BE2C (cell line): ENCODE data around the gene IFI44.

ENCODE experiments used
- DNase-seq: peaks from one replicate; pipeline ENCODE4 v3.0.0-alpha.2; 2020
- H3K27me3 ChIP-seq: fragments of 250-450 bp; sonication (Bioruptor Pico); 2 replicates; pipeline ENCODE4 v1.5.1; 2020; ENCODE audit warnings: mild to moderate bottlenecking
- H3K36me3 ChIP-seq: fragments of 250-450 bp; sonication (Bioruptor Pico); 2 replicates; pipeline ENCODE4 v1.5.1; 2020; ENCODE audit warnings: mild to moderate bottlenecking
- H3K4me1 ChIP-seq: fragments of 250-450 bp; sonication (Bioruptor Pico); 2 replicates; pipeline ENCODE4 v1.5.1; 2020
- H3K4me3 ChIP-seq: 2 replicates; pipeline ENCODE4 v1.5.1; 2011; ENCODE audit warnings: low read depth, low read length
- H3K9me3 ChIP-seq: fragments of 250-450 bp; sonication (Bioruptor Pico); 2 replicates; pipeline ENCODE4 v1.5.1; 2020
- CTCF ChIP-seq: IDR thresholded peaks from 2 replicates; pipeline ENCODE4 v1.5.1; 2012; ENCODE audit warnings: mild to moderate bottlenecking, low read depth, low read length

The IFI44 gene

GRCh38 chr1:78672428-78672827 lies 22.8 kb downstream of the IFI44 start:
- no peaks in the 10 kb centered on the region for H3K27me3 ChIP-seq
- TF ChIP-seq CTCF: no peak
- H3K4me3 ChIP-seq: no peak overlapping the region

GRCh38 chr1:78673120-78673519 lies 23.5 kb downstream of the IFI44 start:
- Histone ChIP-seq H3K27me3 (no peaks in the 10 kb centered on the region), H3K9me3 (no peaks in the 10 kb centered on the region), H3K36me3 (no peaks in the 10 kb centered on the region), H3K4me3 (no peak overlapping the region), H3K4me1 (no peaks in the 10 kb centered on the region)
- TF ChIP-seq CTCF: no peak
- peak; percentile 7 for DNase-seq

More at GRCh38 chr1:78672428-78672827, 22.8 kb downstream of the IFI44 start:
- DNase-seq: no peak
- no peaks in the 10 kb centered on the region for H3K9me3 ChIP-seq
- H3K36me3 ChIP-seq: no peaks in the 10 kb centered on the region
- H3K4me1 ChIP-seq: no peaks in the 10 kb centered on the region

- peak; percentile 24 for DNase-seq
Measured at GRCh38 chr1:78676347-78676982, 26.8 kb downstream of the IFI44 start.

GRCh38 chr1:78676993-78677392 lies 27.4 kb downstream of the IFI44 start:
- Histone ChIP-seq H3K4me1 (no peaks in the 10 kb centered on the region), H3K27me3 (no peaks in the 10 kb centered on the region), H3K4me3 (no peak overlapping the region), H3K36me3 (no peaks in the 10 kb centered on the region), H3K9me3 (no peaks in the 10 kb centered on the region)
- no peak for TF ChIP-seq CTCF
- DNase-seq: no peak

More at GRCh38 chr1:78676347-78676982, 26.8 kb downstream of the IFI44 start:
- H3K27me3 ChIP-seq: no peaks in the 10 kb centered on the region
- no peaks in the 10 kb centered on the region for H3K9me3 ChIP-seq
- no peaks in the 10 kb centered on the region for H3K36me3 ChIP-seq
- no peak overlapping the region for H3K4me3 ChIP-seq
- H3K4me1 ChIP-seq: no peaks in the 10 kb centered on the region
- peak; percentile 60 for TF ChIP-seq CTCF

- Histone ChIP-seq H3K27me3 (no peaks in the 10 kb centered on the region), H3K4me1 (no peaks in the 10 kb centered on the region), H3K9me3 (no peaks in the 10 kb centered on the region), H3K4me3 (no peak overlapping the region), H3K36me3 (no peaks in the 10 kb centered on the region)
- DNase-seq: no peak
- TF ChIP-seq CTCF: no peak
Measured at GRCh38 chr1:78677788-78678187, 28.2 kb downstream of the IFI44 start.

GRCh38 chr1:78678324-78678723 lies 28.7 kb downstream of the IFI44 start:
- H3K9me3 ChIP-seq: no peaks in the 10 kb centered on the region
- no peaks in the 10 kb centered on the region for H3K27me3 ChIP-seq
- DNase-seq: no peak
- H3K36me3 ChIP-seq: no peaks in the 10 kb centered on the region
- no peak overlapping the region for H3K4me3 ChIP-seq
- TF ChIP-seq CTCF: no peak
- H3K4me1 ChIP-seq: no peaks in the 10 kb centered on the region
